Left lung (tissue), 14 donors: ENCODE data around the gene PPM1E. TPM values are rescaled to one million over a fixed set of nuclear protein-coding genes. Genes with fewer than 3 reads are reported as not detected.

Source experiments
- ATAC-seq: fragments of 200-7000 bp; cut with Tn5 transposase; one replicate; pipeline ENCODE4 v1.9.1; 2020; ENCODE audit warnings: moderate library complexity
- DNase-seq, 4 donors: peaks; one replicate each; pipeline ENCODE4 v3.0.0-alpha.2; 2013 to 2020
- H3K27ac ChIP-seq, 2 donors: fragments of 200-600 bp; sonication (generic) in 1 of 2; one replicate each; pipeline versions ENCODE4 v1.5.0 to v1.8.0; 2020 to 2021
- H3K27me3 ChIP-seq, 2 donors: fragments of 200-600 bp; sonication (generic) in 1 of 2; one replicate each; pipeline versions ENCODE4 v1.5.0 to v1.8.0; 2020 to 2021
- H3K36me3 ChIP-seq, 2 donors: fragments of 200-600 bp; sonication (generic) in 1 of 2; one replicate each; pipeline versions ENCODE4 v1.5.0 to v1.8.0; 2020 to 2021
- H3K4me1 ChIP-seq, 2 donors: fragments of 200-600 bp; one replicate each; pipeline ENCODE4 v1.8.0; 2021
- H3K4me3 ChIP-seq, 2 donors: fragments of 200-600 bp; sonication (generic) in 1 of 2; one replicate each; pipeline versions ENCODE4 v1.5.0 to v1.8.0; 2020 to 2021; ENCODE audit warnings: mild to moderate bottlenecking in 1 of 2
- H3K9me3 ChIP-seq, 2 donors: fragments of 200-600 bp; sonication (generic) in 1 of 2; one replicate each; pipeline versions ENCODE4 v1.5.0 to v1.8.0; 2020 to 2021
- CTCF ChIP-seq, 2 donors: fragments of 200-600 bp; sonication (generic) in 1 of 2; IDR thresholded peaks; one replicate each; pipeline versions ENCODE4 v1.5.0 to v1.8.0; 2021; ENCODE audit warnings: antibody characterized with exemption in 2 of 2
- intact Hi-C, 2 donors: fragments of 100-400 bp; cut with DNase I; formaldehyde crosslinking; loops; one replicate each; pipeline versions ENCODE4 v1.11.2 to v1.14.2; 2022
- long read RNA-seq, 12 donors: library from polyadenylated mRNA in 2 of 12; unstranded in 2 of 12; transcript quantifications; one replicate each; pipeline ENCODE4 v2.0.0 and lab custom pipeline, GENCODE V29; 2019 to 2026
- polyA plus RNA-seq, 6 donors: library from polyadenylated mRNA; unstranded; fragments of 120-200 nt; gene quantifications; one replicate each; pipeline ENCODE4 v1.2.1, GENCODE V29; 2013; ENCODE audit not compliant: insufficient read length in 6 of 6
- total RNA-seq, 2 donors: library from RNA; stranded (reverse); fragmentation: NEBNext Ultra II Directional; extraction: Animal tissue kit (Norgen Biotek cat#: 25700); gene quantifications; one replicate each; pipeline ENCODE4 v1.2.1, GENCODE V29; 2021
- donor health status: DM: no; HTN: yes; CAD: no.
- donor health status: DM: no; HTN: no; CAD: no.

The PPM1E gene
- total RNA-seq (under 1 TPM; 0.21 to 0.23 TPM), polyA plus RNA-seq (under 1 TPM; 0.29 to 0.68 (median 0.52) TPM)
- long read RNA-seq, donor 1, result 0 reads
- long read RNA-seq, donor 2, result 0 reads
- long read RNA-seq, donor 3, full-length matches to known transcripts, result 1 of 1 reads
- long read RNA-seq, donor 3, partial matches to known transcripts, result 0 of 1 reads
- long read RNA-seq, donor 3, other reads (novel, unspliced or antisense), result 0 of 1 reads
- long read RNA-seq, donor 4, partial matches to known transcripts, result 0 of 1 reads
- long read RNA-seq, donor 4, other reads (novel, unspliced or antisense), result 1 of 1 reads
- long read RNA-seq, donor 5, result 0 reads
- long read RNA-seq, donor 6, result 0 reads
- long read RNA-seq, donor 7, result 0 reads
- long read RNA-seq, donor 8, result 0 reads
- long read RNA-seq, donor 9, result 0 reads
- long read RNA-seq, donor 10, result 0 reads
- long read RNA-seq, donor 11, result 0 reads
- long read RNA-seq, donor 12, result 0 reads

- TF ChIP-seq CTCF (IDR thresholded peaks at IDR 0.05), result no peak
- no peaks in the 10 kb centered on the region for H3K36me3 ChIP-seq
- no peak within 1 kb of the TSS for H3K27ac ChIP-seq
- peaks cover 34 to 89% of the 10 kb centered on the region in 2 donors for H3K27me3 ChIP-seq
- ATAC-seq (peak; percentile 97), DNase-seq (peak; percentile 35 to 82 (median 52))
- intact Hi-C loops, result no loop called here
- H3K4me3 ChIP-seq, result peak within 1 kb of the TSS; percentile 38 to 46
- no peaks in the 10 kb centered on the region for H3K9me3 ChIP-seq
- H3K4me1 ChIP-seq, result peaks cover 7 to 17% of the 10 kb centered on the region in 2 donors
These were observed at the start of gene PPM1E for GRCh38 chr17:58755577-58756245. Gene PPM1E, plus strand, starts transcription at chr17:58755854.

- H3K36me3 ChIP-seq, result peaks cover 0 to 43% of the 10 kb centered on the region in 2 donors
- no peak overlapping the region for H3K4me3 ChIP-seq
- TF ChIP-seq CTCF (IDR thresholded peaks at IDR 0.05), result no peak
- intact Hi-C loops, result no loop called here
- no peaks in the 10 kb centered on the region for H3K9me3 ChIP-seq
- H3K4me1 ChIP-seq, result no peaks in the 10 kb centered on the region
- ATAC-seq (no peak), DNase-seq (no peak)
- H3K27me3 ChIP-seq, result no peaks in the 10 kb centered on the region
- no peak overlapping the region for H3K27ac ChIP-seq
These were observed 49.1 kb upstream of the PPM1E start for GRCh38 chr17:58706351-58707140.

- peak; percentile 66 to 83 for TF ChIP-seq CTCF (IDR thresholded peaks at IDR 0.05)
- no peaks in the 10 kb centered on the region for H3K27me3 ChIP-seq
- peak in 1 of 4 donors; percentile 47 for DNase-seq
- no peaks in the 10 kb centered on the region for H3K4me1 ChIP-seq
- H3K36me3 ChIP-seq, result peaks cover 0 to 42% of the 10 kb centered on the region in 2 donors
- no peaks in the 10 kb centered on the region for H3K9me3 ChIP-seq
- ATAC-seq, result peak; percentile 62
- no peak overlapping the region for H3K27ac ChIP-seq
- intact Hi-C loops, result loop anchor here in 1 of 2 donors (5.0 kb wide), 1 partner anchor 296 kb away; no protein-coding TSS in a partner anchor
- no peak overlapping the region for H3K4me3 ChIP-seq
These were observed 44.6 kb upstream of the PPM1E start for GRCh38 chr17:58710948-58711552.

- H3K27ac ChIP-seq, result no peak overlapping the region
- no peak for TF ChIP-seq CTCF (IDR thresholded peaks at IDR 0.05)
- ATAC-seq (no peak), DNase-seq (no peak)
- no peaks in the 10 kb centered on the region for H3K4me1 ChIP-seq
- H3K4me3 ChIP-seq, result no peak overlapping the region
- H3K9me3 ChIP-seq, result no peaks in the 10 kb centered on the region
- intact Hi-C loops, result no loop called here
- no peaks in the 10 kb centered on the region for H3K27me3 ChIP-seq
- peaks cover 0 to 50% of the 10 kb centered on the region in 2 donors for H3K36me3 ChIP-seq
These were observed 33.4 kb upstream of the PPM1E start for GRCh38 chr17:58722274-58722673.
